Measurements from ENCODE around the gene TNS1.

TNS1 gene

GRCh38 chr2:217944923-217945322, 57.9 kb downstream of the TNS1 start:
- Histone ChIP-seq H3K36me3 (no peaks in the 10 kb centered on the region), H3K4me3 (ENCODE audit: low read depth in 1 of 2, low read length in 1 of 2) (no peak overlapping the region), H3K4me1 (ENCODE audit: control insufficient read depth in 1 of 2, insufficient read depth in 1 of 2, low read depth in 1 of 2, low read length in 1 of 2) (no peaks in the 10 kb centered on the region), H3K27ac (no peak overlapping the region), H3K9me3 (no peaks in the 10 kb centered on the region), H3K27me3 (peaks cover 7% of the 10 kb centered on the region)
- TF ChIP-seq CTCF (IDR thresholded peaks at IDR 0.05), result no peak

- H3K4me3 ChIP-seq (ENCODE audit: low read depth in 1 of 2, low read length in 1 of 2), result no peak overlapping the region
- H3K36me3 ChIP-seq, result no peaks in the 10 kb centered on the region
- H3K27ac ChIP-seq, result no peak overlapping the region
- peaks cover 7% of the 10 kb centered on the region for H3K27me3 ChIP-seq
- TF ChIP-seq CTCF (IDR thresholded peaks at IDR 0.05), result no peak
- no peaks in the 10 kb centered on the region for H3K4me1 ChIP-seq (ENCODE audit: control insufficient read depth in 1 of 2, insufficient read depth in 1 of 2, low read depth in 1 of 2, low read length in 1 of 2)
- H3K9me3 ChIP-seq, result no peaks in the 10 kb centered on the region
These were observed 58.4 kb downstream of the TNS1 start for GRCh38 chr2:217944366-217944765.

GRCh38 chr2:217943446-217944321, 59.1 kb downstream of the TNS1 start:
- Histone ChIP-seq H3K4me1 (ENCODE audit: control insufficient read depth in 1 of 2, insufficient read depth in 1 of 2, low read depth in 1 of 2, low read length in 1 of 2) (no peaks in the 10 kb centered on the region), H3K27ac (no peak overlapping the region), H3K9me3 (no peaks in the 10 kb centered on the region), H3K36me3 (no peaks in the 10 kb centered on the region), H3K4me3 (ENCODE audit: low read depth in 1 of 2, low read length in 1 of 2) (no peak overlapping the region), H3K27me3 (peaks cover 7% of the 10 kb centered on the region)
- no peak for TF ChIP-seq CTCF (IDR thresholded peaks at IDR 0.05)

GRCh38 chr2:217942731-217943335, 60.0 kb downstream of the TNS1 start:
- no peak for TF ChIP-seq CTCF (IDR thresholded peaks at IDR 0.05)
- Histone ChIP-seq H3K9me3 (no peaks in the 10 kb centered on the region), H3K4me3 (ENCODE audit: low read depth in 1 of 2, low read length in 1 of 2) (no peak overlapping the region), H3K4me1 (ENCODE audit: control insufficient read depth in 1 of 2, insufficient read depth in 1 of 2, low read depth in 1 of 2, low read length in 1 of 2) (no peaks in the 10 kb centered on the region), H3K27ac (no peak overlapping the region), H3K27me3 (peaks cover 7% of the 10 kb centered on the region), H3K36me3 (no peaks in the 10 kb centered on the region)

- no peak overlapping the region for H3K4me3 ChIP-seq (ENCODE audit: low read depth in 1 of 2, low read length in 1 of 2)
- H3K4me1 ChIP-seq (ENCODE audit: control insufficient read depth in 1 of 2, insufficient read depth in 1 of 2, low read depth in 1 of 2, low read length in 1 of 2), result no peaks in the 10 kb centered on the region
- H3K27ac ChIP-seq, result no peak overlapping the region
- no peaks in the 10 kb centered on the region for H3K9me3 ChIP-seq
- TF ChIP-seq CTCF (IDR thresholded peaks at IDR 0.05), result no peak
- H3K27me3 ChIP-seq, result peaks cover 7% of the 10 kb centered on the region
- no peaks in the 10 kb centered on the region for H3K36me3 ChIP-seq
These were observed 60.7 kb downstream of the TNS1 start for GRCh38 chr2:217941886-217942728.

All from neutrophil (primary cell).